ENCODE results near the gene ANKRD44. TPM values are rescaled to one million over a fixed set of nuclear protein-coding genes. Genes with fewer than 3 reads are reported as not detected.

ANKRD44 gene
- polyA plus RNA-seq, 2 of the 4 experiments (the other 2 are of a cell fraction) = 0.97 to 5.9 TPM

DNA sequence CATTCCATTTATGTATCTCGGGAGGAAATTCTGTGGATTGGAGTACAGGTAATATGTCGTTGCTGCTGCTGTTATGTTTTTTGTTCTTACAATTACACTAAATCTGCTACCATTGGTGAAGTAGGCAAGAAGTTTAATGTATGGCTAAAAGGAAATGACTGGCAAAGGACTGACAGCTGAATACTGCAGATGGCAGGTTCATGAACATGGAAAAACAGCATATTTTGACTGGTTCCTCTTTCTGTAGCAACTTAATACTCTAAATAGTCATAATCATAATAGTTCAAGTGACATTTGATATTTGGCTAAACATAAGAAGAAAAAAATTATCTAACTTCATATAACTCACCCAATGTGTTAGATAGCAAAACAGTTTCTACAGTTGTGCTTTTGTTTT is 299.6 kb downstream of the ANKRD44 start:
- no peak overlapping the region for H3K4me3 ChIP-seq
- ChIA-PET POLR2A (no interaction called here), CTCF (interaction anchor here (0.9 to 2.2 kb wide), 10 partner anchors 9 to 368 kb away, joined by 3 to 9 read pairs (median 4); no protein-coding TSS in a partner anchor)
- no peak overlapping the region for H3K4me2 ChIP-seq
- no peak for FAIRE-seq
- WGBS (ENCODE audit: missing lambda C conversion rate) = 79% methylated on average over 2 of the region's 2 CpGs
- no peaks in the 10 kb centered on the region for H3K4me1 ChIP-seq
- no peaks in the 10 kb centered on the region for H3K9me3 ChIP-seq
- DNase-seq (ENCODE audit: low read depth in 1 of 2, low spot score in 1 of 2) = no peak
- H3K27ac ChIP-seq = no peak overlapping the region
- ATAC-seq = no peak
- TF ChIP-seq, protein P1, sequence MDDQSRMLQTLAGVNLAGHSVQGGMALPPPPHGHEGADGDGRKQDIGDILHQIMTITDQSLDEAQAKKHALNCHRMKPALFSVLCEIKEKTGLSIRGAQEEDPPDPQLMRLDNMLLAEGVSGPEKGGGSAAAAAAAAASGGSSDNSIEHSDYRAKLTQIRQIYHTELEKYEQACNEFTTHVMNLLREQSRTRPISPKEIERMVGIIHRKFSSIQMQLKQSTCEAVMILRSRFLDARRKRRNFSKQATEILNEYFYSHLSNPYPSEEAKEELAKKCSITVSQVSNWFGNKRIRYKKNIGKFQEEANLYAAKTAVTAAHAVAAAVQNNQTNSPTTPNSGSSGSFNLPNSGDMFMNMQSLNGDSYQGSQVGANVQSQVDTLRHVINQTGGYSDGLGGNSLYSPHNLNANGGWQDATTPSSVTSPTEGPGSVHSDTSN (IDR thresholded peaks at IDR 0.05) = no peak
- TF ChIP-seq, protein P2, sequence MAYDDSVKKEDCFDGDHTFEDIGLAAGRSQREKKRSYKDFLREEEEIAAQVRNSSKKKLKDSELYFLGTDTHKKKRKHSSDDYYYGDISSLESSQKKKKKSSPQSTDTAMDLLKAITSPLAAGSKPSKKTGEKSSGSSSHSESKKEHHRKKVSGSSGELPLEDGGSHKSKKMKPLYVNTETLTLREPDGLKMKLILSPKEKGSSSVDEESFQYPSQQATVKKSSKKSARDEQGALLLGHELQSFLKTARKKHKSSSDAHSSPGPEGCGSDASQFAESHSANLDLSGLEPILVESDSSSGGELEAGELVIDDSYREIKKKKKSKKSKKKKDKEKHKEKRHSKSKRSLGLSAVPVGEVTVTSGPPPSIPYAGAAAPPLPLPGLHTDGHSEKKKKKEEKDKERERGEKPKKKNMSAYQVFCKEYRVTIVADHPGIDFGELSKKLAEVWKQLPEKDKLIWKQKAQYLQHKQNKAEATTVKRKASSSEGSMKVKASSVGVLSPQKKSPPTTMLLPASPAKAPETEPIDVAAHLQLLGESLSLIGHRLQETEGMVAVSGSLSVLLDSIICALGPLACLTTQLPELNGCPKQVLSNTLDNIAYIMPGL (CRISPR knock-in tag; IDR thresholded peaks at IDR 0.05; ENCODE audit: borderline replicate concordance) = no peak
- TF ChIP-seq POLR2AphosphoS2 (conservative IDR thresholded peaks at IDR 0.05; ENCODE audit: low read length) (no peak), JUN (IDR thresholded peaks at IDR 0.05) (no peak), HOXA7 (CRISPR knock-in tag; IDR thresholded peaks at IDR 0.05) (no peak), RAD21 (conservative IDR thresholded peaks at IDR 0.05 in 1 of 2, IDR thresholded peaks at IDR 0.05 in 1 of 2) (no peak), CHD2 (IDR thresholded peaks at IDR 0.05; ENCODE audit: low read length, partially characterized antibody) (no peak), EP300 (IDR thresholded peaks at IDR 0.05) (no peak), KDM5A (IDR thresholded peaks at IDR 0.05) (no peak), GATA3 (IDR thresholded peaks at IDR 0.05; ENCODE audit: borderline replicate concordance) (no peak), EHMT2 (IDR thresholded peaks at IDR 0.05; ENCODE audit: low read depth) (no peak), NR3C1 (IDR thresholded peaks at IDR 0.05) (no peak), HOXB13 (CRISPR knock-in tag; IDR thresholded peaks at IDR 0.05; ENCODE audit: low read depth) (no peak)
- TF ChIP-seq, protein P3, sequence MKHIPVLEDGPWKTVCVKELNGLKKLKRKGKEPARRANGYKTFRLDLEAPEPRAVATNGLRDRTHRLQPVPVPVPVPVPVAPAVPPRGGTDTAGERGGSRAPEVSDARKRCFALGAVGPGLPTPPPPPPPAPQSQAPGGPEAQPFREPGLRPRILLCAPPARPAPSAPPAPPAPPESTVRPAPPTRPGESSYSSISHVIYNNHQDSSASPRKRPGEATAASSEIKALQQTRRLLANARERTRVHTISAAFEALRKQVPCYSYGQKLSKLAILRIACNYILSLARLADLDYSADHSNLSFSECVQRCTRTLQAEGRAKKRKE (CRISPR knock-in tag; IDR thresholded peaks at IDR 0.05; ENCODE audit: low read depth) = no peak

DNA sequence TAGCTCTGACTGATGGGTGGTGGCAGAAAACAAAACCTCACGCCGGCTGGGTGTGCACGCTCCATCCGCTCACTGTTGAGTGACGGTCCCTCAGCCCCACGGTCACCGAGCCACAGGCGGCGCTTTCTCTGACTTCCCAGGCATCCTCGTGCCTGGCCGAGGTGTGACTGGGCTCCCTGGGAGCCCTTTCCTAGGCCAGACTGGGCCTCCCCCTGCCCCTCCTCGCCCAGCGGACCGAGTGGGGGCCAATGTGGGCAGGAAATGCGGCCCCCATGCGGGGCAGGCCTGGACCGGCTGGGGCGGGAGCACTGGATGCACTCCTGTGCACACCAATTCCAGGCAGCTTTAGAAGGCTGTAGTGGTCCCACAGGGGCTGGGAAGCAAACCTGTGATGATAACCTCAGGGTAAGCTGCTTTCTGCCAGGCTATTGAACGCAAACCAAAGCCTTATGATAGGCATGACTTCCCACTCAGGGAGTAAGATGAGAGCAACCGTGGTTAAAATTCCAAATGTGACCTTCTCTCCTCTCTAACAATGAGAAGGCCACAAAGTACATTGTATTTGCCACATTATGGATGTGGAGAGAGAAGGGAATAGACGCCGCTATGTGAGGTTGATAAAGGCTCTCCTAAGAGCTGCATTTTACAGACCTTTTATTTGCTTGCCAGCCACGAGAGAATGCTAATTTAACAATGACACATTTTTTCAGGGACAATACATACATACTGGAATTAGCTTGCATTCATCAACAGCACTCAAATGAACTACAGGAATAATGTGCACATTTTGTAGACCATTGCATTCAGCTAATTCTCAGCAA is 300.2 kb downstream of the ANKRD44 start:
- Histone ChIP-seq H3K4me3 (no peak overlapping the region), H3K27ac (no peak overlapping the region), H3K4me1 (no peaks in the 10 kb centered on the region), H3K4me2 (no peak overlapping the region), H3K9me3 (no peaks in the 10 kb centered on the region)
- FAIRE-seq = no peak
- WGBS (ENCODE audit: missing lambda C conversion rate) = 79% methylated on average over 18 of the region's 23 CpGs
- CTCF ChIA-PET = interaction anchor here (0.5 to 2.2 kb wide), 8 partner anchors 9 to 368 kb away, joined by 3 to 9 read pairs (median 3); no protein-coding TSS in a partner anchor
- ATAC-seq = no peak
- POLR2A ChIA-PET = no interaction called here
- no peak for DNase-seq (ENCODE audit: low read depth in 1 of 2, low spot score in 1 of 2)
- no peak for TF ChIP-seq RARB (CRISPR knock-in tag; IDR thresholded peaks at IDR 0.05)
- no peak for TF ChIP-seq EP300 (IDR thresholded peaks at IDR 0.05)
- no peak for TF ChIP-seq SREBF2 (IDR thresholded peaks at IDR 0.05)
- TF ChIP-seq CEBPB (IDR thresholded peaks at IDR 0.05) = no peak
- TF ChIP-seq NR3C1 (IDR thresholded peaks at IDR 0.05) = no peak
- TF ChIP-seq HOXB5 (CRISPR knock-in tag; IDR thresholded peaks at IDR 0.05) = no peak
- TF ChIP-seq, protein P2 (CRISPR knock-in tag; IDR thresholded peaks at IDR 0.05; ENCODE audit: borderline replicate concordance) = no peak
- no peak for TF ChIP-seq NFE2L2 (conservative IDR thresholded peaks at IDR 0.05; ENCODE audit: low read length)
- no peak for TF ChIP-seq KDM1A (IDR thresholded peaks at IDR 0.05; ENCODE audit: low read depth)
- TF ChIP-seq CBX2 (IDR thresholded peaks at IDR 0.05; ENCODE audit: borderline replicate concordance, low read depth) = no peak
- TF ChIP-seq, protein P4, sequence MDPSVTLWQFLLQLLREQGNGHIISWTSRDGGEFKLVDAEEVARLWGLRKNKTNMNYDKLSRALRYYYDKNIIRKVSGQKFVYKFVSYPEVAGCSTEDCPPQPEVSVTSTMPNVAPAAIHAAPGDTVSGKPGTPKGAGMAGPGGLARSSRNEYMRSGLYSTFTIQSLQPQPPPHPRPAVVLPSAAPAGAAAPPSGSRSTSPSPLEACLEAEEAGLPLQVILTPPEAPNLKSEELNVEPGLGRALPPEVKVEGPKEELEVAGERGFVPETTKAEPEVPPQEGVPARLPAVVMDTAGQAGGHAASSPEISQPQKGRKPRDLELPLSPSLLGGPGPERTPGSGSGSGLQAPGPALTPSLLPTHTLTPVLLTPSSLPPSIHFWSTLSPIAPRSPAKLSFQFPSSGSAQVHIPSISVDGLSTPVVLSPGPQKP (IDR thresholded peaks at IDR 0.05; ENCODE audit: low read depth, low read length) = no peak
- no peak for TF ChIP-seq MAFK (IDR thresholded peaks at IDR 0.05; ENCODE audit: partially characterized antibody)
- TF ChIP-seq SMC3 (IDR thresholded peaks at IDR 0.05) = no peak
- TF ChIP-seq CBX8 (IDR thresholded peaks at IDR 0.05) = no peak
- TF ChIP-seq TFCP2L1 (CRISPR knock-in tag; IDR thresholded peaks at IDR 0.05) = no peak
- TF ChIP-seq HOXB13 (CRISPR knock-in tag; IDR thresholded peaks at IDR 0.05; ENCODE audit: low read depth) = no peak
- no peak for TF ChIP-seq ZFP36 (IDR thresholded peaks at IDR 0.05; ENCODE audit: borderline replicate concordance, partially characterized antibody)
- TF ChIP-seq BHLHE40 (IDR thresholded peaks at IDR 0.05; ENCODE audit: low read depth, low read length) = no peak
- no peak for TF ChIP-seq RNF2 (IDR thresholded peaks at IDR 0.05; ENCODE audit: borderline replicate concordance, low read depth)

Measured in A549 (cell line).